HG03139 (cell line): ENCODE data around the gene ARHGDIB.

ENCODE experiments used
- ATAC-seq: cut with Tn5 transposase; IDR thresholded peaks from one replicate; pipeline ENCODE4 v1.9.1; 2021; ENCODE audit not compliant: unreplicated experiment

The ARHGDIB gene

DNA sequence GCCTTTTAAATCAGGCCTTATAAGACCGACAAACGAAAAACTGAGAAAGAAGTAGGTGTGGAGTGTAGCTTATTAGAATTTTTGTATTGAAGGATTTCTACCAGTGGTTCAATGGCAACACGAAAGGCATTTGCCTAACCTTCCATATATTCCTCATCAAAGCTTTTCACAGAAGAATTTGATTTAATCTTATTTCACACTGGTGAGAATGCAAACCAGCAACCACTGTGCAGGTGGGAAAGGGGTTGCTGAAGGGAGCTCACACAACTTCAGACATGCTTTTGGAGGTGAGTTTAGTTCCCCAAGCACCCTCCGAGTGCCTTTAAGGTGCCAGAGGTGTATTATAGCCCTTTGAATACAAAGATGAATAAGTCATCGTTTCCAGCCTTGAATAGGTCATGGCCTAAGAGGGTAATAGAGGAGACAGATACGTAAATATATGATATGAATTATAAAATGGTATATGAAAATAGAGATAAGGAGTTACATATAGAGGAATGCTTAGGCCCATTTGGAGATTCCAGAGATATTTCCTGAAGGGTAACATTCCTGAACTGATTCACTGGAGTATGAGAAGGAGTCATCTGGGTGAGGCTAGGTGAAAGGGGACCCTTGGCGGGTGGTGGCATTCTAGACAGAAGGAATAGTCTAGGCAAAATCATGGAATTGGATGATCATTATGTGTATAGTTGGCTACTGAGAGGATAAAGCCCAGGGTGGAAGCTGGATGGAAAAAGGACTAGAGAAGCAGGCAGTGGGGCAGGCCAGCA, 29.4 kb downstream of the ARHGDIB start:
- ATAC-seq: no peak

DNA sequence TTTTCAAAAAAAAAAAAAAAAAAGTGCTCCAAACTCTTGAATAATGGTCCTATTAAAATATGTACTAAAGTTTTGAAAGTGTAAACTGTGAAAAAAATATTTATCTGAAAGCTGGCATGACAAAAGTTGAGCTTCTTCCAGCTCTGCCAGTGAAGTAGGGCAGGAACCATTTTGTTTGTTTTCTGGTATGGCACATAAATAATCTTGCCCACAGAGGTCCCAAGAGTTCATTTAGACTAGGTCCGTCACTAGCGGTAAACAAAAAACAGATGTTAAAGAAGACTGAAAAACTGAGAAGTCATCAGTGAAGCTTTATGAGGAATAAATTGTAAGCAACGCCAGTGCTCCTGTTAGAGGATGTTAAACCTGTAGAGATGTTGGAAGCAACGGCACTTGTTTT, 30.0 kb downstream of the ARHGDIB start:
- no peak for ATAC-seq

DNA sequence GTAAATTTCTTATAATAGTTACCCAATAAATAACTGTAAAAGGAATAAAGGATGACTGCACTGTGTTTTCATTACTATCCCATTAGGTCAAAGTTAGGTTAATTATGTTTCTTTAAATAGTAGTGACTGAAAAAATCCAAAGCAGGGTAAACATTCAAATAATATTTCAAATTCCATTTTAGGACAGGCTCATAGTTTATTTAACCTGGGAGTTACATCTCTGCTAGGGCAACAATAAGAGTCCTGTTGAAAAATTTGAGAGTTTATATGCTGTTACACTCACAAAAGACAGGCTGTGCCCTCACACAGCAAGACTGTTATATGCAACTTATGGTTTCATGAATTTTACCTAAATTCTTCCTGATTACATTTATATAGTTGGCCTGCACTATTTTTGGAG, 31.1 kb downstream of the ARHGDIB start:
- no peak for ATAC-seq

DNA sequence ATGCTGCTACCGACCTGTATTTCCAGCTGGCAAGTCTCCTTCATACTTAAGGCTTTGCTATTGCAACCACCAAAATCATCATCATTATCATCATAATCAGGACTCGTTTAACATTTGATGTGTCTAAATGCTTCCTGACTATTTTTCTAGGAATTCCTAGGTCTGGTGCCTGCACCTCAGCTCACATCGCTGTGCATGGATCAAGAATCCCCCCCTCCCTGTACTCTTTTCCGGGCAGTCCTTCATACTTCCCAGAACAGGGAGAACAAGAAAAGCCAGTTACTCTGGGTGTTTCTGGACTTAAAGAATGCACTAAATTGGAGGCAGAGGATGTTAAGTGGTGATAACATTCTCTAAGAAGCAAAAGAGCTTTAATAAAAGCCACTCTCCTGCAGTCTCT, 32.5 kb downstream of the ARHGDIB start:
- ATAC-seq: no peak

GRCh38 chr12:14927267-14927666, 34.1 kb downstream of the ARHGDIB start:
- no peak for ATAC-seq

DNA sequence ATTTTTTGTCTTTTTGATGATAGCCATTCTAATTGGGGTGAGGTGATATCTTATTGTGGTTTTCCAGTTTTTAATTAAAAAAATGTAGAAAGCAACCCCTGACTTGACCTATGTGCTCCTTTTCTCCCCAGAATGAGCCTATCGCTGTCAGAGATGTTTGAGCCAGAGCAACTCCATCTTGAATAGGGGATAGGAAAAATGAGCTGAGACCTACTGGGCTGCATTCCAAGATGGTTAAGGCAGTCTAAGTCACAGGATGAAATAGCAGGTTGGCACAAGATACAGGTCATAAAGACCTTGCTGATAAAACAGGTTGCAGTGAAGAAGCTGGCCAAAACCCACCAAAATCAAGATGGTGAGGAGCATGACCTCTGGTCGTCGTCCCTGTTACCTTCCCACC, 36.9 kb downstream of the ARHGDIB start:
- no peak for ATAC-seq

DNA sequence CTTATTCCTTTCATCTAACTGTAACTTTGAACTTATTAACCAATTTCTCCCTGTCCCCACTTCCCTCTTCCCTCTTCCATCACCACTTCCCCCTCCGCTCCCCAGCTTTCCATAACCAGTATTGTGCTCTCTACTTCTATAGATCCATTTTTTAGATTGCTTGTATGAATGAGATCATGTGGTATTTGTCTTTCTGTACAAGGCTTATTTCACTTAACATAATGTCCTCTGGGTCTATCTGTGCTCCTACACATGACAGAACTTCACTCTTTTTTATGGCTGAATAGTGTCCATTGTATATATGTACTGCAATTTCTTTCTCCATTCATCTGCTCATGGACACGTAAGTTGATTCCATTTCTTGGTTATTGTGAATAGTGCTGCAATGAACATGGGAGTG, 37.5 kb downstream of the ARHGDIB start:
- ATAC-seq: no peak

- peak; percentile 42 for ATAC-seq
Measured at GRCh38 chr12:14921218-14921617, 40.2 kb downstream of the ARHGDIB start.

GRCh38 chr12:14920475-14921126, 40.8 kb downstream of the ARHGDIB start:
- ATAC-seq: peak; percentile 66

DNA sequence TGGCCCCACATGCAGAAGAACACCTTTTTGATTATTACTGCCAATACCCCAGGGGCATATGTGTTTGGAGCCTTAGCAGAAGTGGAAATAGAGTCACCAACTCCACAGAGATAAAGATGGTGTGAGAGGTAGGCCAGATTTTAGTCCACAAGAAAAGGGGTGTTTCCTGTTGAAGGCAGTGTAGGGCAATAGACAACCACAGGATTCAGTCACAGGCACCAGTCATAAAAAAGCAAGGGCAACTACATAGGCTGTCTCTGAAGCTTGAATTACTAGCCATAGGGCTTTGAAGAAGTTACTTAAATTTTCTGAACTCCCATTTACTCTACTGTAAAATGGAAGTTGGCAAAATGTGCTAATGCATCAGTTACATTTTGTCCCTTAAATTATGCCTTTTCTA, 41.9 kb downstream of the ARHGDIB start:
- ATAC-seq: no peak

DNA sequence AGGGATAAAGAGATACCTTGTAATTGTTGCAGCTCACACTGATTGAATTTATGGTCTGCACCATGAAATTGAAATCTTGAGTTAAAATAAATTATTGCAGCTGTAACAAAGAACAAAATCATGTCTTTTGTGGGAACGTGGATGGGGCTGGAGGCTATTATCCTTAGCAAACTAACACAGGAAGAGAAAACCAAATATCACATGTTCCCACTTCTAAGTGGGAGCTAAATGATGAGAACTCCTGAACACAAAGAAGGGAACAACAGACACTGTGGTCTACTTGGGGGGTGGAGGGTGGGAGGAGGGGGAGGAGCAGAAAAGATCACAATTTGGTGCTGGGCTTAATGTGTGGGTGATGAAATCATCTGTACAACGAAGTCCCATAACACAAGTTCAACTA, 45.7 kb downstream of the ARHGDIB start:
- no peak for ATAC-seq

DNA sequence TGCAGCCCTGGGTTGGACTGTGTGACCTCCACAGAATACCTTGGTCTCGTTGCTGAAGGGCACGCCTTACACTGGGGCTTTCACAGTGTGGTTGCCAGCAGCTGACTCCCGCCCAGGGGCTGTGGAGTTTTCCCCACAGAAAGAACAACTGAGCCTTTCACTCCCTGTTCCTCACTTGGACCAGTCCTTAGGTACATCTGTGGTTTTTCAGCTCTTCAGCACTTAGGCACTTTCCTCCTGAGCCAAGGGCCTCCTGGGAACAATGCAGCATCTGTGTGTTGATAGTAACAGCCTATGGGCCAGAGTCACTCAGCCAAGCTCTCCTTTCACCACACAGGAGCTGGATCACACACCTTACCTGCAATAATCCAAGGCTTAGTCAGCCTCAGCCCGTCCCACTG, 48.0 kb downstream of the ARHGDIB start:
- no peak for ATAC-seq

DNA sequence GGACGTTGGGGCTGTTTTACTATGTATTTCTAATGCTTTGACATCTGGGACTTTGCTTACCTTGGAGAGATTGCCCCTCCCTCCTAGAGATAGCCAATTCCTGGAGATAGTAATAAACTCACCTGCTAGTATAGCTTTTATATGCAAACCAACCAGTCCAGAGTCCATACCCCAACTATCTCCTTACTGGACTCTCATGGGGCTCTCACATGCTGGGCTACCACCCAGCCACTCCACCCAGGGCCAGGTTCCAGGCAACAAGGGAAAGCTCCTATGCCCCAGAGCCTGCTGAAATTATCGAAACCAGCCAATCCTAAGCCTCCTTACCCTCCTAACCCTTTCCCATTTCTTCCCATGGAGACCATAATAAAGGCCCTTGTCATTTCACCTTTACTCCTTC, 50.3 kb downstream of the ARHGDIB start:
- no peak for ATAC-seq

- ATAC-seq: no peak
Measured at GRCh38 chr12:14910090-14910915, 51.1 kb downstream of the ARHGDIB start.

DNA sequence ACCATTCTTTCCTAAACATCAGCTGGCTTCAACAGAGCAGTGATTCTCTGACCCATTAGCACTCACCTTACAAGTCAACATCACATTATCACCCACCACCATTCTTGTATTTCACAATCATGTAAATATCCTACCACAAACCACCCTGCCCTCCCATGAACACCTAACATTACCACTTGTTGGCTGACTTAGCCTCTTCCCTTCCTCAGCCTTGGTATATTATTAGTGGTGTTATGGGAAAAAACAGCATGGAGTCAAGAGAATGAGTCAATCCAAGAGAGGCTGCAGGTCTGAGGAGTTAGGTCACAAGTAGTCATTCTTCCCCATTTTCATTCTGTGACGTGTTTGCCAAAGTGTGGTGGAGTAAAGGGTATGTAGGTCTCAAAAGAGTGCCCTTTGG, 53.4 kb downstream of the ARHGDIB start:
- ATAC-seq: no peak

- ATAC-seq: no peak
Measured at GRCh38 chr12:14906114-14906513, 55.3 kb downstream of the ARHGDIB start.

DNA sequence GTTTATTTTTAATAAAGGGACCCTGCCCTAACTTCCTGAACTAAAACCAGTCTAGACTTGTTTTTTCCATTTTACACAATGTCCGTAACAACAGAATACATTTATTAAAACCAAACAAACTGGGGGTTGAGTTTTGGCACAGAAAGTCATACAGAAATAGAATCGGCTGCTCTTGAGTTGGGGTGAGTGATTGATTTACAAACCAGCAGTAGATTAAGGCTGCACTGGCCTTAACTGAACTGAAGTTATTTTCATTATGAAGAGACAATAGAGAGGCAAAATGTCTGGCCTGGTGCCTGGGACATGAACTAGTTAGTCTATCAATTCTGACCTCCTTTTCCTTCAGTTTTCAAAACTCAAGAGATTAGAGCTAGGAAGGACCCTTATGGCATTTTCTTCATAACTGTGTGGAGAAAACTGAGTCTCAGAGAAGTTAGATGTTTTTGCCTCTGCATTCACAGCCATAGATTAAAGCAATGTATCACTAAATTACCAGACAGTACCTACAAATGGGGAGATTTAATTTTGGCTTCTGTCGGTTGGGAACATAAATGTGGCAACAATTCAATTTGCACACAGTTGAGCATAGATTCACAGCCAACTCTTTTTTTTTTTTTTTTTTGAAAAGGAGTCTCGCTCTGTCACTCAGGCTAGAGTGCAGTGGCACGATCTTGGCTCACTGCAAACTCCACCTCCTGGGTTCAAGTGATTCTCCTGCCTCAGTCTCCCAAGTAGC, 56.0 kb downstream of the ARHGDIB start:
- no peak for ATAC-seq

DNA sequence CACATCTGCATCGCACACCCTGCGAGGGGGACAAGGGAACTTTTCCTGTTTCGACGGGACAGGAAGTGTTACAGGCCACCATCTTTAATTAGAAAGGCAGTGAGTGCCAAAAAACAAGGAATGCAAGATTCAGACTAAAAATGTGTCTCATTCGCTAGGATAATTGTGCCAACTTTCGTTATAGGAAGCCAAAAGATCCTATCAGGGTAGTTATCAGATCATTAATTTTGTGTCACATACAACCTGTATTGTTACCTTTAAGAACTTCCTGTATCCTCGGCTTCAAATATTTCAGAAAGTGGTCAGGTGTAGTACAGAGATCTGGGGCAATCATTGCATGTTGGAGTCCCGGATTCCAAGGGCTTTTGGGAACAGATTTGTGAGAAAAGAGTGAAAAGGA, 56.5 kb downstream of the ARHGDIB start:
- no peak for ATAC-seq

- no peak for ATAC-seq
Measured at GRCh38 chr12:14903386-14904098, 57.9 kb downstream of the ARHGDIB start.

DNA sequence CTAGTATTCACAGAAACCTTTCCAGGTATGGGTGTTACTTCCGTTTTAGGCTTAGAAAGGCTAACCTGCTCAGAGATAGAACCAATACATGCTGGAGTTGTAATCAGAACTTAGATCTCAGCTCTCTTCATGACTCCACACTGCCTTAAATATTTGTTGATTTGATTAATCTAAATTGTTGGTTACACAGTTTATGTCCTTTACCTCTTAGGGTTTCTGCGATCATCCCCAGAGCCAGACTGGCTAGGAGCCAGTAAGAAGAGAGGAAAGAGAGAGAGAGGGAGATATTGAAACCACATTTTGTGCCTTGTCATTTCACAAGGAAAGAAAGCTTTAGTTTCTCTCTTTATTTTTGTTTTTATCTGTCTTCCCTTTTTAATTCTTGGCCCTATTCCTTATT, 58.9 kb downstream of the ARHGDIB start:
- ATAC-seq: no peak

- ATAC-seq: no peak
Measured at GRCh38 chr12:14901228-14901562, 60.2 kb downstream of the ARHGDIB start.
